IMR-90 (cell line): Measurements from ENCODE around the gene PTCD1. TPM values are rescaled to one million over a fixed set of nuclear protein-coding genes. Genes with fewer than 3 reads are reported as not detected.

Experiments used
- ATAC-seq: fragments of 200-7000 bp; cut with Tn5 transposase; 2 replicates; pipeline ENCODE4 v1.9.1; 2020; ENCODE audit warnings: low read depth, mild to moderate bottlenecking, moderate library complexity
- BruUV-seq: library from RNA; stranded (reverse); fragments of 400-500 nt; replicated peaks from 2 replicates; lab custom pipeline; 2021; lab: Mats Ljungman, UMichigan
- CTCF ChIA-PET: fragments of 300-600 bp; formaldehyde crosslinking; extraction: SDS; loops from one replicate; lab custom pipeline; 2021; ENCODE audit warnings: antibody characterized with exemption; lab: Yijun Ruan, JAX
- POLR2A ChIA-PET: fragments of 300-600 bp; sonication (Branson Sonifier 250); formaldehyde crosslinking; loops from one replicate; lab custom pipeline; 2022; ENCODE audit warnings: antibody characterized with exemption; ENCODE audit not compliant: unreplicated experiment; lab: Charles Lee
- DNase-seq: peaks from one replicate; pipeline ENCODE4 v3.0.0; 2013
- H2AFZ ChIP-seq: replicated peaks from 2 replicates; pipeline ENCODE3; 2013; ENCODE audit warnings: low read length, mild to moderate bottlenecking; ENCODE audit not compliant: poor library complexity
- H2AK5ac ChIP-seq: 2 replicates; pipeline ENCODE4 v1.6.1; 2013; ENCODE audit warnings: low read depth, low read length, inconsistent platforms
- H2AK9ac ChIP-seq: replicated peaks from 2 replicates; pipeline ENCODE3; 2013; ENCODE audit warnings: mild to moderate bottlenecking, low read depth, low read length, moderate library complexity; ENCODE audit not compliant: poor library complexity
- H2BK120ac ChIP-seq: 2 replicates; pipeline ENCODE4 v1.6.1; 2013; ENCODE audit warnings: low read depth, low read length, inconsistent platforms
- H2BK15ac ChIP-seq: 3 replicates; pipeline ENCODE4 v1.6.1; 2013; ENCODE audit warnings: low read depth, low read length, inconsistent platforms
- H2BK20ac ChIP-seq: 2 replicates; pipeline ENCODE4 v1.6.1; 2013; ENCODE audit warnings: low read depth, mild to moderate bottlenecking, inconsistent platforms, low read length, moderate library complexity
- H2BK5ac ChIP-seq: 2 replicates; pipeline ENCODE4 v1.6.1; 2013; ENCODE audit warnings: mild to moderate bottlenecking, low read depth, low read length, inconsistent platforms; ENCODE audit not compliant: poor library complexity, severe bottlenecking
- H3K14ac ChIP-seq: replicated peaks from 2 replicates; pipeline ENCODE4 v1.6.1; 2013; ENCODE audit warnings: low read depth, low read length, inconsistent platforms
- H3K18ac ChIP-seq: 2 replicates; pipeline ENCODE4 v1.6.1; 2013; ENCODE audit warnings: low read depth, low read length, control low read depth
- H3K23ac ChIP-seq: 2 replicates; pipeline ENCODE4 v1.6.1; 2013; ENCODE audit warnings: low read depth, low read length, inconsistent platforms
- H3K27ac ChIP-seq: 2 replicates; pipeline ENCODE4 v1.5.1; 2013; ENCODE audit warnings: mild to moderate bottlenecking, control low read depth, low read length; ENCODE audit not compliant: insufficient read depth
- H3K27me3 ChIP-seq: 2 replicates; pipeline ENCODE4 v1.6.1; 2013; ENCODE audit warnings: low read length; ENCODE audit not compliant: control insufficient read depth, insufficient read depth
- H3K36me3 ChIP-seq: 2 replicates; pipeline ENCODE4 v1.6.1; 2013; ENCODE audit warnings: low read length, mixed read lengths; ENCODE audit not compliant: control insufficient read depth, insufficient read depth
- H3K4ac ChIP-seq: 2 replicates; pipeline ENCODE4 v1.6.1; 2013; ENCODE audit warnings: low read depth, low read length, inconsistent platforms
- H3K4me1 ChIP-seq: 2 replicates; pipeline ENCODE4 v1.6.1; 2013; ENCODE audit warnings: low read length, mixed read lengths; ENCODE audit not compliant: control insufficient read depth, insufficient read depth
- H3K4me2 ChIP-seq: 2 replicates; pipeline ENCODE4 v1.6.1; 2013; ENCODE audit warnings: low read depth, mild to moderate bottlenecking, control low read depth, low read length, moderate library complexity
- H3K4me3 ChIP-seq: 2 replicates; pipeline ENCODE4 v1.5.1; 2013; ENCODE audit warnings: low read depth, mild to moderate bottlenecking, control low read depth, low read length, moderate library complexity; ENCODE audit not compliant: insufficient read depth
- H3K56ac ChIP-seq: 2 replicates; pipeline ENCODE4 v1.6.1; 2013; ENCODE audit warnings: low read length, inconsistent platforms; ENCODE audit not compliant: insufficient read depth; ENCODE audit errors: extremely low read depth
- H3K79me1 ChIP-seq, 2 experiments: 2 replicates each; pipeline ENCODE4 v1.6.1; 2013; ENCODE audit warnings: low read length in 2 of 2, inconsistent platforms in 1 of 2, low read depth in 1 of 2
- H3K9ac ChIP-seq: 2 replicates; pipeline ENCODE4 v1.6.1; 2013; ENCODE audit warnings: low read depth, low read length, control low read depth
- H3K9me1 ChIP-seq: 2 replicates; pipeline ENCODE4 v1.6.1; 2013; ENCODE audit warnings: low read length, inconsistent platforms; ENCODE audit not compliant: insufficient read depth
- H3K9me3 ChIP-seq: 2 replicates; pipeline ENCODE4 v1.6.1; 2013; ENCODE audit warnings: low read length; ENCODE audit not compliant: control insufficient read depth, insufficient read depth
- H4K20me1 ChIP-seq: 2 replicates; pipeline ENCODE4 v1.6.1; 2013; ENCODE audit warnings: low read length, inconsistent platforms; ENCODE audit not compliant: insufficient read depth
- H4K5ac ChIP-seq: 2 replicates; pipeline ENCODE4 v1.6.1; 2013; ENCODE audit warnings: mild to moderate bottlenecking, low read depth, low read length, control low read depth
- H4K8ac ChIP-seq, 2 experiments: 2 replicates each; pipeline ENCODE4 v1.6.1; 2013; ENCODE audit warnings: low read depth in 2 of 2, low read length in 2 of 2, control low read depth in 1 of 2, inconsistent platforms in 1 of 2
- H4K91ac ChIP-seq: 2 replicates; pipeline ENCODE4 v1.6.1; 2013; ENCODE audit warnings: low read depth, low read length, inconsistent platforms; ENCODE audit not compliant: insufficient read depth
- CEBPB ChIP-seq: IDR thresholded peaks from 2 replicates; pipeline ENCODE4 v1.6.1; 2012; ENCODE audit warnings: low read depth, low read length, improper control_type of control experiment
- CHD1 ChIP-seq: IDR thresholded peaks from 2 replicates; pipeline ENCODE4 v1.6.1; 2012; ENCODE audit warnings: low read depth, low read length, improper control_type of control experiment
- CTCF ChIP-seq: conservative IDR thresholded peaks from 2 replicates; pipeline ENCODE4 v1.5.1; 2012; ENCODE audit warnings: mild to moderate bottlenecking, low read depth, low read length, improper control_type of control experiment
- ELK1 ChIP-seq: fragments of 150-350 bp; IDR thresholded peaks from 2 replicates; pipeline ENCODE4 v1.6.1; 2016; ENCODE audit warnings: low read depth, mild to moderate bottlenecking, low read length, moderate library complexity, borderline replicate concordance
- FOS ChIP-seq: fragments of 150-350 bp; IDR thresholded peaks from 2 replicates; pipeline ENCODE4 v1.6.1; 2016; ENCODE audit warnings: low read depth, low read length
- MAZ ChIP-seq: IDR thresholded peaks from 2 replicates; pipeline ENCODE4 v1.6.1; 2012; ENCODE audit warnings: low read depth, mild to moderate bottlenecking, low read length, improper control_type of control experiment, moderate library complexity, borderline replicate concordance
- POLR2A ChIP-seq: IDR thresholded peaks from 2 replicates; pipeline ENCODE4 v1.6.1; 2012; ENCODE audit warnings: mild to moderate bottlenecking, low read depth, low read length
- RCOR1 ChIP-seq: IDR thresholded peaks from 2 replicates; pipeline ENCODE4 v1.6.1; 2012; ENCODE audit warnings: mild to moderate bottlenecking, low read length, improper control_type of control experiment; ENCODE audit not compliant: insufficient replicate concordance
- SMC3 ChIP-seq: fragments of 150-350 bp; IDR thresholded peaks from 2 replicates; pipeline ENCODE4 v1.6.1; 2016; ENCODE audit warnings: low read depth, mild to moderate bottlenecking, antibody characterized with exemption, low read length, moderate library complexity
- USF2 ChIP-seq: fragments of 150-350 bp; IDR thresholded peaks from 2 replicates; pipeline ENCODE4 v1.6.1; 2017; ENCODE audit warnings: mild to moderate bottlenecking, antibody characterized with exemption, low read length, low read depth
- WGBS, 2 experiments: methylation state at CpG; one replicate each; pipeline versions ENCODE4 v1.1.5 to v1.1.7; 2013; ENCODE audit warnings: missing lambda C conversion rate in 2 of 2; ENCODE audit not compliant: insufficient read length in 1 of 2; ENCODE audit errors: extremely low coverage in 2 of 2; 5-methylcytosine and 5-hydroxymethylcytosine counted together
- dilution Hi-C: fragments of 300-500 bp; cut with HindIII; formaldehyde crosslinking; loops from one replicate; pipeline ENCODE4 v1.14.3; 2018; ENCODE audit warnings: low sequenced_read_pairs; ENCODE audit not compliant: unreplicated experiment
- in situ Hi-C: fragments of 300-500 bp; cut with MboI; formaldehyde crosslinking; loops from 3 replicates; pipeline ENCODE4 v1.14.3; 2019; ENCODE audit warnings: low sequenced_read_pairs, inconsistent platforms, mixed read lengths
- intact Hi-C: fragments of 100-400 bp; cut with micrococcal nuclease; formaldehyde crosslinking; loops from 2 replicates; pipeline ENCODE4 v1.10.0; 2022
- polyA plus RNA-seq, 3 experiments: library from polyadenylated mRNA; depleted of rRNA; stranded (reverse); fragments of >200 nt; gene quantifications; 2 replicates each; pipeline ENCODE4 v1.2.3, GENCODE V29; 2012; ENCODE audit warnings: low replicate concordance in 1 of 3
- total RNA-seq: library from RNA; depleted of rRNA; stranded (reverse); fragments of >200 nt; gene quantifications from 2 replicates; pipeline ENCODE4 v1.2.3, GENCODE V29; 2012

PTCD1 gene
- total and polyA plus RNA-seq, 2 of the 4 experiments (the other 2 are of a cell fraction) = 2.2 to 4.0 TPM

GRCh38 chr7:99379043-99379577 lies 59.5 kb downstream of the PTCD1 start:
- Histone ChIP-seq H3K18ac (no peak overlapping the region), H4K20me1 (peaks cover 52% of the 10 kb centered on the region), H4K8ac (peak overlapping the region in 1 of 2 experiments; percentile 73; a peak in 2 of 4 replicates), H2BK5ac (peak overlapping the region; percentile 85), H2BK120ac (no peak overlapping the region), H3K9me3 (no peaks in the 10 kb centered on the region), H3K79me1 (peaks cover 20 to 69% of the 10 kb centered on the region in 2 experiments), H3K27me3 (no peaks in the 10 kb centered on the region), H2AK9ac (peak overlapping the region; percentile 87), H3K4me2 (peak overlapping the region; percentile 30; the same call in 1 of the 2 replicates), H3K4me3 (no peak overlapping the region), H4K5ac (0 out of 2 replicates have a peak overlapping the region, but pooled peaks have one; percentile 21), H2BK15ac (no peak overlapping the region), H2AFZ (peak overlapping the region; percentile 40), H3K56ac (no peak overlapping the region), H3K9me1 (peaks cover 13% of the 10 kb centered on the region), H4K91ac (peak overlapping the region; percentile 44; the same call in 1 of the 2 replicates), H3K4me1 (peaks cover 14% of the 10 kb centered on the region), H3K36me3 (peaks cover 6% of the 10 kb centered on the region), H3K23ac (peak overlapping the region; percentile 66; the same call in 1 of the 2 replicates), H3K27ac (peak overlapping the region; percentile 43; the same call in 1 of the 2 replicates), H3K4ac (peak overlapping the region; percentile 64), H2AK5ac (peak overlapping the region; percentile 64; the same call in 1 of the 2 replicates), H3K14ac (0 out of 2 replicates have a peak overlapping the region, but pooled peaks have one; percentile 11), H3K9ac (no peak overlapping the region), H2BK20ac (no peak overlapping the region)
- in situ Hi-C loops (no loop called here), dilution Hi-C loops (no loop called here), intact Hi-C loops (no loop called here)
- ChIA-PET CTCF (no interaction called here), POLR2A (interaction anchor here (0.6 to 1.2 kb wide), 2 partner anchors 21 to 52 kb away, joined by 3 to 4 read pairs; no protein-coding TSS in a partner anchor)
- WGBS, 2 experiments = 55% methylated on average over 2 of the region's 7 CpGs; no CpG with 5 or more reads in 1 of the 2 experiments
- ATAC-seq (peak; percentile 45), DNase-seq (peak; percentile 88)
- TF ChIP-seq POLR2A = no peak
- peak; percentile 67 for TF ChIP-seq CEBPB
- TF ChIP-seq FOS = no peak
- TF ChIP-seq CTCF = no peak
- no peak for TF ChIP-seq SMC3
- no peak for TF ChIP-seq CHD1
- no peak for TF ChIP-seq ELK1
- TF ChIP-seq USF2 = no peak
- no peak for TF ChIP-seq RCOR1
- TF ChIP-seq MAZ = peak; percentile 23; the same call in 1 of the 2 replicates
- no TSS peak for BruUV-seq
